Esophagus (tissue), 2 donors: Measurements from ENCODE around the gene HSPH1. TPM values are rescaled to one million over a fixed set of nuclear protein-coding genes. Genes with fewer than 3 reads are reported as not detected.

Source experiments
- H3K27ac ChIP-seq, 2 donors: one replicate each; pipeline ENCODE4 v1.5.1; 2013; ENCODE audit warnings: low read depth in 2 of 2, mild to moderate bottlenecking in 2 of 2, inconsistent platforms in 1 of 2, low read length in 1 of 2, moderate library complexity in 1 of 2
- H3K27me3 ChIP-seq, 2 donors: one replicate each; pipeline ENCODE4 v1.6.1; 2013; ENCODE audit warnings: low read length in 2 of 2, control low read depth in 1 of 2, mild to moderate bottlenecking in 1 of 2; ENCODE audit not compliant: insufficient read depth in 2 of 2, control insufficient read depth in 1 of 2
- H3K36me3 ChIP-seq, 2 donors: one replicate each; pipeline ENCODE4 v1.6.1; 2013; ENCODE audit warnings: low read length in 1 of 2; ENCODE audit not compliant: control insufficient read depth in 2 of 2, insufficient read depth in 2 of 2
- H3K4me1 ChIP-seq, 2 donors: one replicate each; pipeline ENCODE4 v1.6.1; 2013; ENCODE audit warnings: low read length in 1 of 2; ENCODE audit not compliant: control insufficient read depth in 2 of 2, insufficient read depth in 2 of 2
- H3K4me3 ChIP-seq, 2 donors: one replicate each; pipeline ENCODE4 v1.5.1; 2013; ENCODE audit warnings: low read length in 2 of 2, mild to moderate bottlenecking in 2 of 2, low read depth in 1 of 2, moderate library complexity in 1 of 2
- H3K9me3 ChIP-seq, 2 donors: one replicate each; pipeline ENCODE4 v1.6.1; 2013; ENCODE audit warnings: mild to moderate bottlenecking in 2 of 2, low read depth in 1 of 2, low read length in 1 of 2, moderate library complexity in 1 of 2; ENCODE audit not compliant: control insufficient read depth in 2 of 2, insufficient read depth in 1 of 2
- WGBS, 2 donors: extraction: QIAGEN DNeasy Blood & Tissue Kit; methylation state at CpG; one replicate each; pipeline ENCODE4 v1.1.7; 2013; 5-methylcytosine and 5-hydroxymethylcytosine counted together
- polyA plus RNA-seq, 2 donors: library from polyadenylated mRNA; stranded (reverse); fragments of 200-250 nt; gene quantifications; one replicate each; pipeline ENCODE4 v1.2.3, GENCODE V29; 2013
- donor health status: healthy with polysubstance abuse.
- donor health status: Bipolar disorder and iron deficiency.

Gene HSPH1
- polyA plus RNA-seq, 2 donors, result 22.0 to 31.3 TPM

DNA sequence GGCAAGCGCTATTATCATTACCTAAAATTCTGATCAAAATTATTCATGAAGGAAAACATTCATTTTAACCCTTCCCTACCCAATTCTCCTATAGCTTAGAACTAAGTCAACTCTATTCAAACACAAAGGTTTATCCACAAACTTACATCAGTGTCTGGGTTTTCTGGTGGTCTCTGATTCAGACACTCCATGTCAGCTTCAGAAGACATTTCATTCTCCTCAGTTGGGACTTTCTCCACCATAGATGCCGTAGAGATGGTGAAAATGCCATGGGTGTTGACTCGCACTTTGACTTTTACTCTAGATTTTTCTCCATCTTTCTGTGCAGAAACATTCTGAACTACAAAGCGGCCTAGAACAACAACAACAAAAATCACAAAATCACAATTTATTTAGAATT, 16.3 kb downstream of the HSPH1 start:
- Histone ChIP-seq H3K4me3 (no peak overlapping the region), H3K27me3 (no peaks in the 10 kb centered on the region), H3K27ac (no peak overlapping the region), H3K4me1 (no peaks in the 10 kb centered on the region), H3K9me3 (no peaks in the 10 kb centered on the region), H3K36me3 (peaks cover 7 to 10% of the 10 kb centered on the region in 2 donors)
- WGBS, 2 donors, result 96 to 97% methylated on average over 4 of the region's 4 CpGs

DNA sequence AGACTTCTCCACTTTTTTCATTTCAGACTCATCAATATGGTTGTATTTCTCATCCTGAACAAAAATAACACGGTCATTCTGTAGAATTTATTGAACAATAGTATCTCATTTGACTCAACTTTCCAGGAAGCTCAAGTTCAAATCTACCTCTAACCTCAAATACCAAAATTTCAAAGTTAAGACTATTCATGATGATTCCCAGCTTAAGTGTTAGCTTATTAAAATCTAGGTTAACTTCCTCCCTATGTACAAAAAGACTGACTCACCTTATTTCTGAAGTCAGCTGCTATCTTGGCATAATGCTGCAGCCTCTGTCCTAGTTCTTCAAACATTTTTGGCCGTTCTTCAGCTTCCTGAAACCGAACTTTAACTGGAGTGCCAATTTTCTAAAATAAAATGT, 23.2 kb downstream of the HSPH1 start:
- no peak overlapping the region for H3K4me3 ChIP-seq
- H3K36me3 ChIP-seq, result peaks cover 4 to 7% of the 10 kb centered on the region in 2 donors
- H3K27ac ChIP-seq, result no peak overlapping the region
- no peaks in the 10 kb centered on the region for H3K9me3 ChIP-seq
- no peaks in the 10 kb centered on the region for H3K4me1 ChIP-seq
- 77 to 84% methylated on average over 3 of the region's 3 CpGs for WGBS, 2 donors
- no peaks in the 10 kb centered on the region for H3K27me3 ChIP-seq

DNA sequence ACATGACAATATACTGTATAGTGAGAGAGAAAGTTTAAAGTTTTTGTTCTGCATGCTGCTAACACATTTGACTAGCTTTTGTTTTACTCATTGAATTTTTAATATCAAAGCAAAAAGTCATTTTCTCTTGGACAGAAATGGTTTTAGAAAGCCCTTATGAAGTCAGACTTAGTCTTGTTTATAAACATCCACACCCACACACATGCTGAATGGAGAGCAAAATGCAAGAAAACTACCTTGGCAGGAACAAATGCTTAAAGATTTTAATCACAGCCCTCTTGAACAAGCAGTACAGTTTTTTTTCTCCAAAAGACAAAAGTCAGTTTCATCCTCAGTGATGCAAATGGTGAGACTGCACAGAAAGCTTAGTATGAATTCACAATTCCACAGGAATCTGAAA, 25.0 kb downstream of the HSPH1 start:
- H3K4me1 ChIP-seq, result no peaks in the 10 kb centered on the region
- no peaks in the 10 kb centered on the region for H3K36me3 ChIP-seq
- H3K27me3 ChIP-seq, result no peaks in the 10 kb centered on the region
- no peak overlapping the region for H3K4me3 ChIP-seq
- H3K27ac ChIP-seq, result no peak overlapping the region
- H3K9me3 ChIP-seq, result no peaks in the 10 kb centered on the region

DNA sequence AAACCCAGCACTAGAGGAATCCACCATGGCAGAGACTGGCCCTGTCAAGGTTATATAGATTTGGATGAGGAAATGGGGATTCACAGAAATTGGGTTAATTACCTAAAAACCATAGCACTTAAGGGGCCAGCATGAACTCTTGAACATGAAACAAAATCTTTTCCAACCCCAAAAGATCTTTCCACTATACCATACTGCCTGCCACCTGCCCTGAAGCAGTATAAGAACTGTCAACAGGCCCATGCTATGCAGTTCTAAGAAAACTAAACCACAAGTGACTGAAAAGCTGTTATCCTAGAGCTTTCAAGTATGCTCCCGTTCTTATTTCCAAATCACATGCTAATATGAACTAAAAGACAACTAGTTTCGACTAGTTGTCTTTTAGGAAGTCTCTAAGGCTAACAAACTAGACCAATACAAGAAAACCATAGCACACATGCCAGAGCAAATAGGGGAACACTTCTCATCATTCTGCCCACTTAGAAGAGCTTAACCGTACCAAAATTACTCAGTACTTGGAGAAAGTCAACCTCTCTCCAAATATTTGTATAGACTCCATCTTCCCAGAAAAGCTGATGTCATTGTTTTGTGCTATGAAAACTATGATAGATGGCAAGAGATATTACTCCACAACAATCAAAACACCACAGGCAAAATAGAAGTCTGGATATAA, 27.5 kb downstream of the HSPH1 start:
- Histone ChIP-seq H3K9me3 (no peaks in the 10 kb centered on the region), H3K36me3 (no peaks in the 10 kb centered on the region), H3K4me1 (no peaks in the 10 kb centered on the region), H3K4me3 (no peak overlapping the region), H3K27me3 (no peaks in the 10 kb centered on the region), H3K27ac (no peak overlapping the region)
- WGBS, 2 donors, result 45 to 65% methylated on average over 3 of the region's 3 CpGs

DNA sequence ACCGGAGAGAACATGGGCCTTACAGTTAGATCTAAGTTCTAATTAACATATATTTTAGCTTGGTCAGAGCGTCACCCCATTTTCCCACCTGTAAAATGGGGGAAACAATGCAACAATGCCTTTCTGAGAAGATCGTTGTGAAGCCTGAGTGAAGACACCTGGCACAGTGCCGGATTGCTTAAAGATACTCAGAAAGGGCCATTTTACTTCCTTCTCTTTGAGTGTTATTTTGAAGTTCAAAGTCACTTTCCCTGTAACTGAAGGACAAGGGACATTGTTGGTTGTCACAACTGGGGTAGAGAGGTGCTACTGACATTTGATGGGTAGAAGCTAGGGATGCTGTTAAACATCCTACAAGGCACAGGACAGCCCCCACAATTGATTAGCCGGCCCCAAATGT, 28.1 kb downstream of the HSPH1 start:
- no peaks in the 10 kb centered on the region for H3K4me1 ChIP-seq
- H3K36me3 ChIP-seq, result no peaks in the 10 kb centered on the region
- WGBS, 2 donors, result 90 to 91% methylated on average over 5 of the region's 5 CpGs
- no peak overlapping the region for H3K27ac ChIP-seq
- no peak overlapping the region for H3K4me3 ChIP-seq
- H3K27me3 ChIP-seq, result no peaks in the 10 kb centered on the region
- H3K9me3 ChIP-seq, result no peaks in the 10 kb centered on the region

GRCh38 chr13:31131470-31131961, 30.2 kb downstream of the HSPH1 start:
- 68 to 69% methylated on average over 6 of the region's 6 CpGs for WGBS, 2 donors
- H3K9me3 ChIP-seq, result no peaks in the 10 kb centered on the region
- H3K27ac ChIP-seq, result no peak overlapping the region
- no peak overlapping the region for H3K4me3 ChIP-seq
- no peaks in the 10 kb centered on the region for H3K27me3 ChIP-seq
- H3K4me1 ChIP-seq, result no peaks in the 10 kb centered on the region
- no peaks in the 10 kb centered on the region for H3K36me3 ChIP-seq

DNA sequence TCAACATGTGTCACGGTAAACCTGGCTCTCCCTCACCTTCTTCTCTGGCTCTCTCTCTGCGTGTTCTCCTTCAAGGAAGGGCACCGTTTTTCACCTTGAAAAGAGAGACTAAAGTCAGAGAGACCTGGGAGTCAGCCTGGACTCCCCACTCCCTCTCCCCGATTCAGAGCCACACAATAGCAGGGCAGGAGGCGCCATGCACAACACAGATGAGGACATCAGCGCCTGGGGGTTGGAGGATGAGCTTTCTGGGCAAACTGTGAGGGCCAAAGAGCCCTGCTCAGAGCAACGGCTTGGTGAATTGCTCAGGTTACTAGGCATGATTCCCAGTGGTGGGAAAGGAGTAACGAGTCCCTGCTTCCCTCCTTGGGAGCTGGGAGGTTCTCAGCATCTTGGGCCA, 32.3 kb downstream of the HSPH1 start:
- 72 to 73% methylated on average over 8 of the region's 8 CpGs for WGBS, 2 donors
- Histone ChIP-seq H3K36me3 (no peaks in the 10 kb centered on the region), H3K27me3 (peaks cover 0 to 3% of the 10 kb centered on the region in 2 donors), H3K4me3 (no peak overlapping the region), H3K4me1 (no peaks in the 10 kb centered on the region), H3K9me3 (no peaks in the 10 kb centered on the region), H3K27ac (no peak overlapping the region)

GRCh38 chr13:31124204-31124603, 37.5 kb downstream of the HSPH1 start:
- H3K27ac ChIP-seq, result no peak overlapping the region
- WGBS, 2 donors, result 47 to 56% methylated on average over 7 of the region's 7 CpGs
- peaks cover 0 to 3% of the 10 kb centered on the region in 2 donors for H3K27me3 ChIP-seq
- peaks cover 0 to 5% of the 10 kb centered on the region in 2 donors for H3K4me1 ChIP-seq
- no peaks in the 10 kb centered on the region for H3K36me3 ChIP-seq
- no peak overlapping the region for H3K4me3 ChIP-seq
- no peaks in the 10 kb centered on the region for H3K9me3 ChIP-seq

GRCh38 chr13:31122544-31123260, 39.0 kb downstream of the HSPH1 start:
- H3K9me3 ChIP-seq, result no peaks in the 10 kb centered on the region
- 92% methylated on average over 12 of the region's 12 CpGs for WGBS, 2 donors
- no peaks in the 10 kb centered on the region for H3K36me3 ChIP-seq
- H3K4me1 ChIP-seq, result peaks cover 0 to 5% of the 10 kb centered on the region in 2 donors
- H3K4me3 ChIP-seq, result no peak overlapping the region
- H3K27me3 ChIP-seq, result peaks cover 0 to 3% of the 10 kb centered on the region in 2 donors
- no peak overlapping the region for H3K27ac ChIP-seq

DNA sequence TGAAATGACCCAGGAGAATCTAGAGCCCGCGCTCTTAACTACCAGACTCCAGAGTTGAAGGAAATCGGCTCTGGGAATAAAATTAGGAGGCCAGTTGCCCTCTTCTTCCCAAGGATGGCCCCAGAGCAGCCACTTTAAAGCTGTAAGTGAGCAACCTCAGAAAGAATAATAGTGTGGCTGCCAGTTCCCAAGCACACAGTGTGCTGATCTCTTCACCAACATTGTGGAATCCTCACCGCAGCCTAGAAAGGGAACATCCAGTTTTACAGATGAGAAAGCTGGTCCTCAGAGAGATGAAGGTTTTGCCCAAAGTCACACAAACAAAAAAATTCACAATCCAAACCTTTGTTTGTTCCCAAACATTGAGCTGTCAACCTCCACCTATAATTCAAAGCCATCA, 39.6 kb downstream of the HSPH1 start:
- Histone ChIP-seq H3K4me1 (peaks cover 0 to 5% of the 10 kb centered on the region in 2 donors), H3K9me3 (no peaks in the 10 kb centered on the region), H3K27ac (no peak overlapping the region), H3K4me3 (no peak overlapping the region), H3K36me3 (no peaks in the 10 kb centered on the region), H3K27me3 (peaks cover 0 to 3% of the 10 kb centered on the region in 2 donors)
- WGBS, 2 donors, result 94 to 96% methylated on average over 4 of the region's 4 CpGs
